B cell (primary cell): Measurements from ENCODE around the gene GPATCH1. TPM values are rescaled to one million over a fixed set of nuclear protein-coding genes. Genes with fewer than 3 reads are reported as not detected.

Source experiments
- ATAC-seq: fragments of 200-7000 bp; cut with Tn5 transposase; one replicate; pipeline ENCODE4 v1.10.0; 2021; ENCODE audit warnings: low read depth, mild to moderate bottlenecking, moderate number of reproducible peaks, moderate library complexity
- CTCF ChIA-PET: fragments of 350-600 bp; sonication (Branson Sonifier 250); formaldehyde crosslinking; loops from one replicate; lab custom pipeline; 2021; ENCODE audit warnings: antibody characterized with exemption, inconsistent platforms; lab: Charles Lee
- POLR2A ChIA-PET: fragments of 350-600 bp; sonication (Branson Sonifier 250); formaldehyde crosslinking; loops from one replicate; lab custom pipeline; 2021; ENCODE audit warnings: antibody characterized with exemption; lab: Charles Lee
- DNase-seq: peaks from one replicate; pipeline ENCODE4 v3.0.0; 2013
- H2AFZ ChIP-seq: 2 replicates; pipeline ENCODE4 v1.6.1; 2012; ENCODE audit warnings: mild to moderate bottlenecking, low read depth, low read length; ENCODE audit not compliant: insufficient read depth, poor library complexity, severe bottlenecking
- H3K27ac ChIP-seq, 2 donors: 1 replicate in 1 of 2; 2 replicates in 1 of 2; pipeline ENCODE4 v1.5.1; 2012 to 2013; ENCODE audit warnings: low read length in 2 of 2, mild to moderate bottlenecking in 2 of 2, moderate library complexity in 1 of 2
- H3K27me3 ChIP-seq, 4 experiments: fragments of 200-600 bp in 1 of 4; sonication (generic) in 1 of 4; replicated peaks in 1 of 4; 1 replicate in 2 of 4; 2 replicates in 2 of 4; pipeline versions ENCODE4 v1.6.1 to v1.7.0; 2013 to 2016; ENCODE audit warnings: low read length in 3 of 4, mild to moderate bottlenecking in 2 of 4, mixed read lengths in 1 of 4, moderate library complexity in 1 of 4; ENCODE audit not compliant: insufficient read depth in 4 of 4, control insufficient read depth in 3 of 4; ENCODE audit errors: control extremely low read depth in 1 of 4
- H3K36me3 ChIP-seq, 2 experiments: replicated peaks in 1 of 2; 1 replicate in 1 of 2; 2 replicates in 1 of 2; pipeline versions ENCODE4 v1.6.1 to v1.7.1; 2013; ENCODE audit warnings: low read length in 1 of 2; ENCODE audit not compliant: insufficient read depth in 2 of 2, control insufficient read depth in 1 of 2; ENCODE audit errors: control extremely low read depth in 1 of 2, extremely low read depth in 1 of 2
- H3K4me1 ChIP-seq, 2 donors: fragments of 200-600 bp in 1 of 2; sonication (generic) in 1 of 2; 1 replicate in 1 of 2; 2 replicates in 1 of 2; pipeline versions ENCODE4 v1.5.1 to v1.6.1; 2013 to 2017; ENCODE audit warnings: low read length in 2 of 2; ENCODE audit not compliant: control insufficient read depth in 2 of 2, insufficient read depth in 2 of 2
- H3K4me2 ChIP-seq: replicated peaks from 2 replicates; pipeline ENCODE3; 2012; ENCODE audit warnings: mild to moderate bottlenecking, low read depth, low read length; ENCODE audit not compliant: poor library complexity, severe bottlenecking
- H3K4me3 ChIP-seq, 5 experiments: fragments of 200-600 bp in 1 of 5; sonication (generic) in 1 of 5; 1 replicate in 3 of 5; 2 replicates in 2 of 5; pipeline versions ENCODE4 v1.5.1 to v1.7.0; 2011 to 2016; ENCODE audit warnings: low read length in 4 of 5, mild to moderate bottlenecking in 4 of 5, low read depth in 2 of 5, control low read depth in 1 of 5, moderate library complexity in 1 of 5; ENCODE audit not compliant: insufficient read depth in 1 of 5; ENCODE audit errors: control extremely low read depth in 1 of 5, extremely low read depth in 1 of 5
- H3K79me2 ChIP-seq: fragments of 200-600 bp; sonication (generic); one replicate; pipeline ENCODE4 v1.6.0; 2016; ENCODE audit warnings: low read length; ENCODE audit not compliant: control insufficient read depth, insufficient read depth
- H3K9ac ChIP-seq: fragments of 200-600 bp; sonication (generic); 2 replicates; pipeline ENCODE4 v1.6.1; 2017; ENCODE audit warnings: mild to moderate bottlenecking, low read length, moderate library complexity
- H3K9me3 ChIP-seq, 3 donors: one replicate each; pipeline versions ENCODE4 v1.6.1 to v1.7.1; 2013; ENCODE audit warnings: low read length in 2 of 3; ENCODE audit not compliant: control insufficient read depth in 2 of 3, insufficient read depth in 1 of 3; ENCODE audit errors: control extremely low read depth in 1 of 3
- H4K20me1 ChIP-seq: 2 replicates; pipeline ENCODE4 v1.6.0; 2012; ENCODE audit warnings: mild to moderate bottlenecking, low read length; ENCODE audit not compliant: insufficient read depth, control insufficient read depth, poor library complexity, severe bottlenecking
- H3K27ac Mint-ChIP-seq: one replicate; pipeline ENCODE4 v1.8.0; 2021; ENCODE audit warnings: mixed read lengths
- H3K27me3 Mint-ChIP-seq: one replicate; pipeline ENCODE4 v1.8.0; 2021; ENCODE audit warnings: mixed read lengths
- H3K4me1 Mint-ChIP-seq: one replicate; pipeline ENCODE4 v1.8.0; 2021; ENCODE audit warnings: mixed read lengths
- H3K4me3 Mint-ChIP-seq: one replicate; pipeline ENCODE4 v1.8.0; 2021; ENCODE audit warnings: mixed read lengths
- H3K9me3 Mint-ChIP-seq: one replicate; pipeline ENCODE4 v1.8.0; 2022; ENCODE audit warnings: mixed read lengths; ENCODE audit not compliant: insufficient read depth
- CTCF ChIP-seq: fragments of 200-600 bp; IDR thresholded peaks from one replicate; pipeline ENCODE4 v1.8.0; 2022; ENCODE audit warnings: antibody characterized with exemption, mild to moderate bottlenecking
- EZH2 ChIP-seq: IDR thresholded peaks from 2 replicates; pipeline ENCODE4 v1.6.1; 2012; ENCODE audit warnings: borderline replicate concordance, low read depth, mild to moderate bottlenecking, moderate library complexity, low read length; ENCODE audit not compliant: insufficient read depth, poor library complexity, severe bottlenecking
- WGBS: methylation state at CpG from one replicate; pipeline ENCODE4 v1.1.5; 2013; ENCODE audit warnings: missing lambda C conversion rate; ENCODE audit not compliant: insufficient coverage; 5-methylcytosine and 5-hydroxymethylcytosine counted together
- intact Hi-C: fragments of 100-400 bp; cut with micrococcal nuclease; formaldehyde crosslinking; loops from one replicate; pipeline ENCODE4 v1.10.0; 2022
- polyA plus RNA-seq: library from polyadenylated mRNA; depleted of rRNA; stranded (reverse); fragments of >200 nt; gene quantifications from 2 replicates; pipeline ENCODE4 v1.2.3, GENCODE V29; 2012
- total RNA-seq, 2 donors: library from RNA; stranded (reverse); fragments of 120-200 nt in 1 of 2; gene quantifications; 1 replicate in 1 of 2; 2 replicates in 1 of 2; pipeline versions ENCODE4 v1.2.3 to v1.2.4, GENCODE V29; 2013 to 2022

The GPATCH1 gene
- total and polyA plus RNA-seq, 2 donors (not counting 1 experiment from before 2014, with no cell fraction given) = 9.9 to 14.6 TPM

DNA sequence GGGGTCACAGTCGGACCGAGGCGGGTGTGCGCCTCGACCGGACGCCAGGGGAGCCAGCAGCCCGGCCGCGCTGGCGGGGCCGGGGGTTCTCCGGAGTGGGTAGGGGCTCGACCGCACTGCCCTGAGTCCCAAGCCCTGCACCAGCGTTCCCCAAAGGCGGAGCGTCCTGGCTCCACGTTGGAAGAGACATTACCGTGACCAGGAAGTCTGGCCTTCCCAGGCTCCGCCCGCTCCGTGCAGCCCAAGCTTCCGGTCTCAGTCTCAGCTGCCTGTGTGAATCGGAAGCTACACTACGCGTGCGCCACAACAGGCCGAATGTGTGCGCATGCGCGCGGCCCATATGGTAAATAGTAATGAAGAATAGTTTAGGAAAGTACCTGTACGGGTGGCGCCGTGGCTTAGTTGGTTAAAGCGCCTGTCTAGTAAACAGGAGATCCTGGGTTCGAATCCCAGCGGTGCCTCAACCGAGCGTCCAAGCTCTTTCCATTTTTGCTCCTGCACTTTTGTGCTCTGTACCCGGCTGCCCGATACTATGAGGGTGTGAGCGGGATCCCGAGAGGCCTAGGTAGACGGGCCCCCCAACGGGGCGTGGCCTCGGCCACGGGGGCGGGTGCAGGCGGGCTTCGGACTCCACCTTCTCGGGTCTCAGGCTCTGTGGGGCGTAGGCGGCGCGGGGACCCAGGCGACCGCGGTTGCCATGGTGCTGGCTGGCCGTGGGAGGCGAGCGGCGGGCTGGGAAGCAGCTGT is 95.9 kb downstream of the GPATCH1 start:
- intact Hi-C loops = loop anchor here (1.0 to 2.0 kb wide), 8 partner anchors 33 to 1188 kb away; partner anchors contain the start of genes CEBPA, GPATCH1, GPI and PDCD5
- ChIA-PET CTCF (interaction anchor here (0.9 to 3.1 kb wide), 12 partner anchors 9 to 230 kb away, joined by 3 to 14 read pairs (median 4); partner anchors contain the start of genes CEBPA and GPATCH1), POLR2A (interaction anchor here (1.0 to 2.1 kb wide), 4 partner anchors 33 to 771 kb away, joined by 3 to 10 read pairs (median 4); partner anchors contain the start of genes CEBPG and DPY19L3)
- Mint-ChIP-seq H3K27ac (peak overlapping the region; percentile 100), H3K4me3 (peak overlapping the region; percentile 97), H3K27me3 (peaks cover 3% of the 10 kb centered on the region), H3K4me1 (peaks cover 32% of the 10 kb centered on the region), H3K9me3 (no peaks in the 10 kb centered on the region)
- peak overlapping the region; percentile 95 for H3K9ac ChIP-seq
- no peaks in the 10 kb centered on the region for H3K27me3 ChIP-seq
- peak overlapping the region; percentile 87 for H3K4me2 ChIP-seq
- peak overlapping the region; percentile 96 for H2AFZ ChIP-seq
- H3K79me2 ChIP-seq = peaks cover 14% of the 10 kb centered on the region
- H4K20me1 ChIP-seq = no peaks in the 10 kb centered on the region
- TF ChIP-seq EZH2 = no peak
- no peak for TF ChIP-seq CTCF
- peak overlapping the region; percentile 83 to 96 for H3K27ac ChIP-seq
- DNase-seq = peak; percentile 100
- peaks cover 12 to 37% of the 10 kb centered on the region in 2 donors for H3K4me1 ChIP-seq
- peak overlapping the region; percentile 43 to 97 (median 90) for H3K4me3 ChIP-seq
- H3K9me3 ChIP-seq = no peaks in the 10 kb centered on the region
- peak; percentile 84 for ATAC-seq
- under 1% methylated on average over 65 of the region's 65 CpGs for WGBS
- no peaks in the 10 kb centered on the region for H3K36me3 ChIP-seq
